ENCODE data around the gene SMCHD1.

- no peak for TF ChIP-seq POLR2AphosphoS5 (IDR thresholded peaks at IDR 0.05)
- no peak for TF ChIP-seq CTCF (IDR thresholded peaks at IDR 0.05)
Observed at GRCh38 chr18:2845172-2845571, 189.6 kb downstream of the SMCHD1 start.

Data from transverse colon (tissue), 4 donors.